MCF 10A (cell line): ENCODE measurements around the gene ATRAID. TPM values are rescaled to one million over a fixed set of nuclear protein-coding genes. Genes with fewer than 3 reads are reported as not detected.

ENCODE experiments used
- BruUV-seq: library from RNA; stranded (reverse); fragments of 400-500 nt; replicated peaks from 2 replicates; lab custom pipeline; 2021; lab: Mats Ljungman, UMichigan
- CTCF ChIA-PET: fragments of 300-600 bp; sonication (Branson Sonifier 250); formaldehyde crosslinking; extraction: SDS; loops from one replicate; lab custom pipeline; 2021; ENCODE audit warnings: antibody characterized with exemption, inconsistent platforms; lab: Yijun Ruan, JAX
- POLR2A ChIA-PET: fragments of 300-600, 350-650 bp; sonication (Branson Sonifier 250); formaldehyde crosslinking; extraction: SDS; loops from one replicate; lab custom pipeline; 2020; ENCODE audit warnings: antibody characterized with exemption, inconsistent platforms; lab: Yijun Ruan, JAX
- DNase-seq: peaks from one replicate; pipeline ENCODE4 v3.0.0-alpha.2; 2018; ENCODE audit not compliant: unreplicated experiment
- H3K27ac Mint-ChIP-seq: one replicate; pipeline ENCODE4 v1.8.0; 2022; ENCODE audit warnings: mild to moderate bottlenecking, low read depth, mixed read lengths; ENCODE audit not compliant: unreplicated experiment
- H3K27me3 Mint-ChIP-seq: one replicate; pipeline ENCODE4 v1.8.0; 2022; ENCODE audit warnings: mixed read lengths; ENCODE audit not compliant: insufficient read depth, unreplicated experiment
- H3K36me3 Mint-ChIP-seq: one replicate; pipeline ENCODE4 v1.8.0; 2022; ENCODE audit warnings: mild to moderate bottlenecking, moderate library complexity, mixed read lengths; ENCODE audit not compliant: insufficient read depth, unreplicated experiment
- H3K4me1 Mint-ChIP-seq: one replicate; pipeline ENCODE4 v1.8.0; 2022; ENCODE audit warnings: mixed read lengths; ENCODE audit not compliant: insufficient read depth, unreplicated experiment
- H3K4me3 Mint-ChIP-seq: one replicate; pipeline ENCODE4 v1.8.0; 2022; ENCODE audit warnings: mild to moderate bottlenecking, moderate library complexity, mixed read lengths; ENCODE audit not compliant: unreplicated experiment
- H3K9me3 Mint-ChIP-seq: one replicate; pipeline ENCODE4 v1.8.0; 2022; ENCODE audit warnings: mixed read lengths; ENCODE audit not compliant: unreplicated experiment
- intact Hi-C: fragments of 100-400 bp; cut with micrococcal nuclease; formaldehyde crosslinking; loops from 2 replicates; pipeline ENCODE4 v1.14.1; 2022
- total RNA-seq: library from RNA; stranded (reverse); gene quantifications from 2 replicates; pipeline ENCODE4 v1.2.3, GENCODE V29; 2022
- TF ChIP-seq, protein P1 (sequence below): fragments of 200-600 bp; IDR thresholded peaks from one replicate; pipeline ENCODE4 v1.8.0; 2022; ENCODE audit warnings: antibody characterized with exemption, mild to moderate bottlenecking; ENCODE audit not compliant: unreplicated experiment

ATRAID gene
- total RNA-seq, 1 experiment from 2014 or later = 115 TPM

DNA sequence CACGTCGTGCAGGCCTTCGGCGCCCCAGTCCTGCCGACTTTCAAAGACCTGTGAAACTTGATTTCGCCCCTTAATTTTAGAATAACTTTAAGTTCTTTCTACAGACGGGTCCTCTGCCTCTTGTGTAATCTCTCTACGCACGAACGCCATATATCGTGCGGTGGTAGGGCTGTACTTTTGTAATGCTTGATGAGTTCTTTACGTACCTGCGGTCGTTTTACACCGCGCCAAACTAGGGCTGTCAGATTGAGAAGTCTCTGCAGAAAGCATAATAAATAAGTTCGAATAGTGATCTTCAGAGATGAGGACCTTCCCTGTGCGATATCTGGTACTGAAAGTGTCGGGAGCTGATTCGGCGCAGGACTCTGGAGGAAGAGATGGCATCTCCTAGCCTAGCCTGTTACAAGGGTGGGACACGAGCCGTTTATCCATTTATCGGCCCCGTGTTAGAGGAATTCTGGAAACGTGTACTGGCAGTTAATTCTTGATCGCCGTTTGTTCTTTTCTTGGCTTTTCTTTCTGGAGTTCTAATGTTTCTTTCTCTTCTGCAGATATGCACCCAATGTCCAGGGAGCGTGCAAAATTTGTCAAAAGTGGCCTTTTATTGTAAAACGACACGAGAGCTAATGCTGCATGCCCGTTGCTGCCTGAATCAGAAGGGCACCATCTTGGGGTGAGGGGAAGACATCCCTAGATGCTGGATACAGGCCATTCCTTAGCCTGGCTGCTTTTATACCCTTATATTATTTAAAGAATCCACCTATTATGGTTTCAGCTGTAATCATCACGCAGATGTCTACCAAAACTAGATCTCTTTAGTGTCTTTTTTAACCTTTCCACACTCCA lies 1.0 kb downstream of the ATRAID start:
- POLR2A ChIA-PET = interaction anchor here (0.6 to 3.2 kb wide), 22 partner anchors 10 to 1186 kb away, joined by 3 to 20 read pairs (median 4); partner anchors contain the start of genes AGBL5, EIF2B4, GTF3C2 and MPV17
- Mint-ChIP-seq H3K36me3 (peaks cover 41% of the 10 kb centered on the region), H3K4me1 (peaks cover 21% of the 10 kb centered on the region), H3K27me3 (no peaks in the 10 kb centered on the region), H3K9me3 (no peaks in the 10 kb centered on the region), H3K4me3 (peak overlapping the region; percentile 86), H3K27ac (peak overlapping the region; percentile 99)
- BruUV-seq = TSS peak; percentile 36
- intact Hi-C loops = loop anchor here (10.0 kb wide), 1 partner anchor 72 kb away; the partner anchor contains the start of gene TRIM54
- CTCF ChIA-PET = interaction anchor here (0.6 to 2.3 kb wide), 5 partner anchors 10 to 90 kb away, joined by 3 to 5 read pairs (median 3); no protein-coding TSS in a partner anchor
- TF ChIP-seq, protein P1, sequence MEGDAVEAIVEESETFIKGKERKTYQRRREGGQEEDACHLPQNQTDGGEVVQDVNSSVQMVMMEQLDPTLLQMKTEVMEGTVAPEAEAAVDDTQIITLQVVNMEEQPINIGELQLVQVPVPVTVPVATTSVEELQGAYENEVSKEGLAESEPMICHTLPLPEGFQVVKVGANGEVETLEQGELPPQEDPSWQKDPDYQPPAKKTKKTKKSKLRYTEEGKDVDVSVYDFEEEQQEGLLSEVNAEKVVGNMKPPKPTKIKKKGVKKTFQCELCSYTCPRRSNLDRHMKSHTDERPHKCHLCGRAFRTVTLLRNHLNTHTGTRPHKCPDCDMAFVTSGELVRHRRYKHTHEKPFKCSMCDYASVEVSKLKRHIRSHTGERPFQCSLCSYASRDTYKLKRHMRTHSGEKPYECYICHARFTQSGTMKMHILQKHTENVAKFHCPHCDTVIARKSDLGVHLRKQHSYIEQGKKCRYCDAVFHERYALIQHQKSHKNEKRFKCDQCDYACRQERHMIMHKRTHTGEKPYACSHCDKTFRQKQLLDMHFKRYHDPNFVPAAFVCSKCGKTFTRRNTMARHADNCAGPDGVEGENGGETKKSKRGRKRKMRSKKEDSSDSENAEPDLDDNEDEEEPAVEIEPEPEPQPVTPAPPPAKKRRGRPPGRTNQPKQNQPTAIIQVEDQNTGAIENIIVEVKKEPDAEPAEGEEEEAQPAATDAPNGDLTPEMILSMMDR = no peak
- no peak for DNase-seq

DNA sequence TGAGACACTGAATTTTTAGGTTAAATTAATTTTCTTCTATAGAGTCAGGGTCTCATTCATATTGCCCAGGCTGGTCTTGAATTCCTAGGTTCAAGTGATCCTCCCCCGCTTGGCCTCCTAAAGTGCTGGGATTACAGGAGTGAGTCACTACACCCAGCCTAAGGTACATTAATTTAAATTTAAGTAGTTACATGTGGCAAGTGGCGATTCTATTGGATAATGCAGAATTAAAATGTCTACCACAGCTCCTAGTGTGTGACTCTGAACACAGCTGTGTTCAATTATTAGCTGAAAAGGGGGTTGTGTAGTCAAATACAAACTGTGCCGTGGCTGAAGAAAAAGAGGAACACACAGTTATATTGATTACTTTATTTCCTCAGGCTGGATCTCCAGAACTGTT lies 3.1 kb downstream of the ATRAID start:
- H3K27me3 Mint-ChIP-seq = no peaks in the 10 kb centered on the region
- no peak for DNase-seq
- ChIA-PET POLR2A (interaction anchor here (0.6 kb wide), 1 partner anchor 25 kb away, joined by 3 read pairs; no protein-coding TSS in a partner anchor), CTCF (interaction anchor here (0.7 kb wide), 1 partner anchor 82 kb away, joined by 3 read pairs; no protein-coding TSS in a partner anchor)
- peaks cover 38% of the 10 kb centered on the region for H3K36me3 Mint-ChIP-seq
- H3K9me3 Mint-ChIP-seq = no peaks in the 10 kb centered on the region
- no peak overlapping the region for H3K4me3 Mint-ChIP-seq
- no peak overlapping the region for H3K27ac Mint-ChIP-seq
- TF ChIP-seq, protein P1 = no peak
- peaks cover 24% of the 10 kb centered on the region for H3K4me1 Mint-ChIP-seq
- no TSS peak for BruUV-seq
- intact Hi-C loops = loop anchor here (10.0 kb wide), 1 partner anchor 70 kb away; the partner anchor contains the start of gene TRIM54

DNA sequence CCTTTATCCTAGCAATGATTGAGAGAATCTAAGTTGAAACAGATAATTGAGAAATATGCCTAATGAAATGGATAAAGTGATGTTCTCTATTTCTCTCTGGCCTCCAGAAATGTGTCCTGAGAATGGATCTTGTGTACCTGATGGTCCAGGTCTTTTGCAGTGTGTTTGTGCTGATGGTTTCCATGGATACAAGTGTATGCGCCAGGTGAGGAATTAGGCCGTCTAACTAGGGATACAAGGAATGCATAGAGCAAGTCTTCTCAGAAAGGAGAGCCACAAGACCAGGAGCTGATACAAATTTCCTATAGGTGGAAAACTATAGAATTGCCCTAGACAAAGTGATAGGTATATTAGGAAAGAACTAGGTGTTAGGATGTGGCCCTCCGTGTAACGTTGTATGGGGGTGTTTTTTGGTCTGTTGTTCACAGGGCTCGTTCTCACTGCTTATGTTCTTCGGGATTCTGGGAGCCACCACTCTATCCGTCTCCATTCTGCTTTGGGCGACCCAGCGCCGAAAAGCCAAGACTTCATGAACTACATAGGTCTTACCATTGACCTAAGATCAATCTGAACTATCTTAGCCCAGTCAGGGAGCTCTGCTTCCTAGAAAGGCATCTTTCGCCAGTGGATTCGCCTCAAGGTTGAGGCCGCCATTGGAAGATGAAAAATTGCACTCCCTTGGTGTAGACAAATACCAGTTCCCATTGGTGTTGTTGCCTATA lies 4.7 kb downstream of the ATRAID start:
- Mint-ChIP-seq H3K4me3 (peak overlapping the region; percentile 99), H3K27ac (peak overlapping the region; percentile 91), H3K4me1 (peaks cover 22% of the 10 kb centered on the region), H3K9me3 (no peaks in the 10 kb centered on the region), H3K27me3 (no peaks in the 10 kb centered on the region), H3K36me3 (peaks cover 53% of the 10 kb centered on the region)
- TF ChIP-seq, protein P1 = no peak
- intact Hi-C loops = loop anchor here (10.0 kb wide), 1 partner anchor 68 kb away; the partner anchor contains the start of gene TRIM54
- DNase-seq = no peak
- CTCF ChIA-PET = interaction anchor here (0.7 to 0.8 kb wide), 2 partner anchors 777 to 861 kb away, joined by 3 read pairs; no protein-coding TSS in a partner anchor
- POLR2A ChIA-PET = interaction anchor here (0.7 to 1.4 kb wide), 7 partner anchors 18 to 193 kb away, joined by 3 to 5 read pairs (median 3); partner anchors contain the start of genes PPM1G and PREB
- BruUV-seq = no TSS peak
